GM19328 (cell line): Measurements from ENCODE around the gene PDE4A.
A peak's percentile ranks its signal among the peaks of the same experiment; 100 is the strongest.
"Not testable (repeated sequence)": the region's sequence is repeated elsewhere in the genome, so short reads cannot be mapped to it uniquely, and the experiment has no call there.

Source experiments
- ATAC-seq: cut with Tn5 transposase; IDR thresholded peaks from one replicate; pipeline ENCODE4 v1.9.1; 2021; ENCODE audit warnings: mild to moderate bottlenecking, moderate library complexity; ENCODE audit not compliant: unreplicated experiment

Gene PDE4A

DNA sequence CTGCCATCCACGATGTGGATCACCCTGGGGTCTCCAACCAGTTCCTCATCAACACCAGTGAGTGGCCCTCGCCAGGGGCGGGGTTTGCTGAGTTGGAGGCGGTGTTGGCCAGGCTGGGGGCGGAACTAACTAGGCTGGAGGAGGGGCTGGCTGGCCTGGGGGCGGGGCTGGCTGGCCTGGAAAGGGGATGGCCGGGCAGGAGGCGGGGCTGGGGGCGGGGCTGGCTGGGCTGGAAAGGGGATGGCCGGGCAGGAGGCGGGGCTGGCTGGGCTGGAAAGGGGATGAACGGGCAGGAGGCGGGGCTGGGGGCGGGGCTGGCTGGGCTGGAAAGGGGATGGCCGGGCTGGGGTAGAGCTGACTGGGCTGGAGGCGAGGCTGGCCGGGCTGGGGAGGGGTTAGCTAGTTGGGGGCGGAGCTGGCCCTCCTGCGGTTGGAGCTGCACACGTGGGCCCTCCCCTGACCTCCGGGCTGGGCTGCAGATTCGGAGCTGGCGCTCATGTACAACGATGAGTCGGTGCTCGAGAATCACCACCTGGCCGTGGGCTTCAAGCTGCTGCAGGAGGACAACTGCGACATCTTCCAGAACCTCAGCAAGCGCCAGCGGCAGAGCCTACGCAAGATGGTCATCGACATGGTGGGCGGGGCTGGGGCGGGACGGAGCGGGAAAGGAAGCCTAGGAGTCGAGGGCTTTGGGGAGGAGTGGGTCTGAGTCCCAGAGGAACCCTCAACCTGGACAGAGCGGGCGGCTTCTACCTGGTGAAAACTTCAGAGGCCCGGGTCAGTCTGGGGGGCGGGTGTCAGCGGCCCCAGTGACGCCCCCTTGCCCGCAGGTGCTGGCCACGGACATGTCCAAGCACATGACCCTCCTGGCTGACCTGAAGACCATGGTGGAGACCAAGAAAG is 41.0 kb downstream of the PDE4A start:
- ATAC-seq: peak; percentile 83

- not testable (repeated sequence) for ATAC-seq
Observed at GRCh38 chr19:10462042-10462441, 41.7 kb downstream of the PDE4A start.

DNA sequence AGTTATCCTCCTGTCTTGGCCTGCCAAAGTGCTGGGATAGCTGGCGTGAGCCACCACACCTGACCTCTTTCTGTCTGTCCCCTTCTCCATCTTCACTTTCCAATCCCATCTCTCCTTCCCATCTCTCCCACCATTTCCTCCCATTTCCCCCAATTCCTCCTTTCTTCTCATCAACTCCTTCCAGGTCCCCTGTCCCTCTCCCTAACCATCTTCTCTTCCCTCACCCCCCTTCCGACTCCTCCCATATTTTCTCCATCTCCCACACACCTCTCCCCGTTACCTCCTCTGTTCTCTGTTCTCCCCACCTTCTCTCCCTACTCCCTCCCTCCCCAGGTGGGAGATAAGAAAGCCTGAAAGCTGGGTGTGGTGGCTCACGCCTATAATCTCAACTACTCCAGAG is 42.2 kb downstream of the PDE4A start:
- ATAC-seq: no peak

- ATAC-seq: no peak
Observed at GRCh38 chr19:10464456-10464855, 44.1 kb downstream of the PDE4A start.

GRCh38 chr19:10467104-10467706 is 46.9 kb downstream of the PDE4A start:
- no peak for ATAC-seq

DNA sequence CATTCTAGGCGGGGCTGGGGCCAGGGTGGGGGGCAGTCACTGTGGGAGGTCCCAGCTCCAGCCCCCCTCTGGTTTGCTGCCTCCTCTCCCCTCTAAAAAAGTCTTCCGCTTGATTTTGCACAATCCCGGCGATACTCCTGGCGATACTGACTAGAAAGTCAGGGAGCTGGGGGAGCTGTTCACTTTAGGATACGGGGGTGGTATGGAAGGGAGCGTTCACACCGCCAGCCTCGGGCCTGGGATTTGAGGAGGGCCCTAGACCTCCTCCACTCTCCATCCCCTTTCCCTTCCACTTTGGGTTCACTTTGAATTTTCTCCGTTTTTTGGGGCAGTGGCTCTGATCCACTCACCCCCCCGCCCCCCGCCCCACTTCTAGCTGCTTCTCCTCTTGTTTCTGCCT is 47.8 kb downstream of the PDE4A start:
- no peak for ATAC-seq

- no peak for ATAC-seq
Observed at GRCh38 chr19:10471909-10472308, 51.6 kb downstream of the PDE4A start.

DNA sequence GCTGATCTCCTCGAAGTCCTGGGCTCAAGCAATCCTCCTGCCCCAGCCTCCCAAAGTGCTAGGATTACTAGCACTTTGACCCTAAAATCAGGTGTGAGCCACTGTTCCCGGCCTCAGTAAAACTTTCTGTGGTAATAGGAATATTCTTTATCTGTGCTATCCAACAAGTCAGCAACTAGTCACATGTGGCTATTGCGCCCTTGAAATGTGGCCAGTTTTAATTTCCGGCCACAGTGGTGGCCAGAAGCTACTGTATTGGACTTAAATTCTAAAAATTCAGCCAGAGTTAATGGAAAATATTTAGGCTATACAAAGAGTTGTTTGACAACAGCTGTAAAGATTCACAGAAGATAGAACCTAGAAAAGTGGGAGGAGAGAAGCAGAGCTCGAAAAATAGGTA is 52.9 kb downstream of the PDE4A start:
- no peak for ATAC-seq

- ATAC-seq: no peak
Observed at GRCh38 chr19:10474962-10475451, 54.7 kb downstream of the PDE4A start.

DNA sequence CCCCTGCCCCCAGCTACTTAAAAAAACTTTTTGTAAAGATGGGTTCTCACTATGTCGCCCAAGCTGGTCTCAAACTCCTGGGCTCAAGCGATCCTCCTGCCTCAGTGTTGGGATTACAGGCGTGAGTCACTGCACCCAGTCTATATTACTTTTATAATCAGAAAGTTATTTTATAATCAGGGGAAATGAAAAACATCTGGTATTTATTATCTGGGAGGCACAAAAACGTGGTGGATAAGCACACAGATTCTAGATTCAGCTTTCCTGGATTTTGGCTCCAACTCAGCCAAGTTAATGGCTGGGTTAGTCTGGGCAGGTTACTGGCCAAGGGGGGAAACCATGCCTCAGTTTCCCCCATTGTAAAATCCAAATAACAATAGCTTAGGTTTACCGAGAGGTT is 58.1 kb downstream of the PDE4A start:
- no peak for ATAC-seq

- ATAC-seq: no peak
Observed at GRCh38 chr19:10478903-10479384, 58.6 kb downstream of the PDE4A start.

DNA sequence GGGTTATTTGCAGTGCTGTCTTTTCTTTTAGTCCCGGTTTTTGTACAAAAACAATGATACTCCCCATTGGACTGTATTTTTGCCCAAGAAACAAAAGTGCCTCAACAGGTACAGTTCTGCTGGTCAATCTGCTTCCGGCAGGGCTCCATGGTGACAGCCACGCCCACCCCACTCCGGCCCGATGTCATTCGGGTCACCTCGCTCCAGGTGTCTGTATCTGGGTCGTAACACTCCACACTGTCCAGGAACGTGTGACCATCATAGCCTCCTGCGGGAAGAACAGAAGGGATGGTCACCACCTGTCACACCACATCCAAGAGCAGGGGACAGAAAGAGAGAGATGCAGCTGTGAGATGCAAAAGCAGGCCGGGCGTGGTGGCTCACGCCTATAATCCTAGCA is 66.2 kb downstream of the PDE4A start:
- ATAC-seq: no peak

DNA sequence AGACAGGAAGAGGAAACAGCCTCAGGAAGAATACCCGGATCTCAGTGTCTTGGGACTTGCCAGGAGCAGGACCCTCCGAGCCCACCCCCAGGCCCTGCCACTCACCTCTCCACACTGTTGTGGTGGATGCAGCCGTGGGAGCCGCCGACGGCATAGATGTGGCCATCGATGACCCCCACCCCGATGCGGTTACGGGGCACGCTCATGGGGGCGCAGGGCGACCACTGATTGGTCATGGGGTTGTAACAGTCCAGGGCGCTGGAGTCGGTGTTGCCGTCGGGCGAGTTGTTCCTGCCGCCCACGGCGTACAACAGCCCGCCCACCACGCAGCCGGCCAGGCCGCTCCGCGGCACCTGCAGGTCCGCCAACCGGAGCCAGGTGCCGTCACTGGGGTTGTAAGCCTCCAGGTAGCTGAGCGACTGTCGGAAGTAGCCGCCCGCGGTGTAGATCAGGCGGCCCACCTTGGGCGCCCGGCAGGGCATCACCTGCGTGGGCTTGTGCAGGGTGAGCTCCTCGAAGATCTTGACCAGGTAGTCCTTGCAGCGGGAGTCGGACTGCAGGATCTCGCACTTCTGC is 71.2 kb downstream of the PDE4A start:
- ATAC-seq: no peak

GRCh38 chr19:10497371-10497770 is 77.0 kb downstream of the PDE4A start:
- no peak for ATAC-seq

DNA sequence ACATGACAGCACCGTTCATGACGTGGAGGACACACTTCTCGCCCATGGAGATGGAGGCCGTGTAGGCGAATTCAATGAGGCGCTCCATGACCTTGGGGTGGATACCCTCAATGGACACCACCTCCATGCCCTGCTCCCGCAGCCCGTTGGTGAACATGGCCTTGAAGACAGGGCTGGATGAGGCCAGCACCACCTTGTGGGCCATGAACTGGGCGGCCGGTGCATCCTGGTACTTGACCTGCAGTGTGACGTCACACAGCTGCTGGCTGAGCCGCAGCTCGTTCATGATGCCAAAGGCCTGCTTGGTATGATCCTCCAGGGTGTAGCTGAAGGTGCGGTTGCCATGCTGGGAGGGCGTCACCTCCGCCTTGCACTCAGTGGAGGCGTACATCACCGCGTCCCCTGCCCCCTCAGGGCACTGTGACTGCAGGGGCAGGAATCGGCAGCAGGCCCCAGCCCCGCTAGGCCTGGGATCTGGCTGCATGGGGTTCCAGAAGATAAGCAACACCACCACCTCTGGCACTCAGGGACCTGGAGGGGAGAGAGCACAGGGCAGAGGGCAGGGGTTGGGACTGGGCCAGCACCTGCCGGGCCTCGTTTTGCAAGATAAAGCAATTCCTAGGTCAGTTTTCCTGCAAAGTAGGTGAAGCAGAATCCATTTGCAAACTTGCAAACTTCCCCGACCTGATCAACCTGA is 79.4 kb downstream of the PDE4A start:
- ATAC-seq: no peak

GRCh38 chr19:10500247-10500592 is 79.9 kb downstream of the PDE4A start:
- ATAC-seq: no peak

DNA sequence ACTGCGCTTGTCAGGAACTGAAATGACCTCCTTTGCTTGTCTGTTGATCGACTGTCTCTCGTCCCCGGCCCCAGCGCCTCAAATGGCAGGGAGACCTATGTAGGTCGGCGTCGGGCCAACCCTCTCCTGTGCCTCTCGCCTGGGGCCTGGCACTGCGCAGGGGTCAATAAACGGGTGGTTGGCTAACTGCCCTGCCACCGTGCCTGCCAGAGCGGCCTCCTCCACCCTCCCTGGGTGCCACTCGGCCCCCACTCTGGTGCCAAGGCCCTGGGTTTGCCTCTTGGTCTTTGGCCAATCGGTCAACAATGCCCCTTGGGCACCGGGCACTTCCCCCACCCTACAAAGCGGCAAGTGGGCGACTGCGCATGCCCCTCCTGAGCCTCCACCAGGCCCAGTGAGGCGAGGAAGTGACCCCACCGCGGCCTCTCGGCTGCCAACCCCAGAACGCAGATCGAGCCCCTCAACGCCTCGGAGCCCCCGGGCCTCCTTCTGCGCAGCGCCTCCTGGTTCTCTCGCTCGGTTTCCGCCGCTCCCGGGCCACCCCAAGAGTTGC is 81.7 kb downstream of the PDE4A start:
- peak; percentile 12 for ATAC-seq

GRCh38 chr19:10502524-10503001 is 82.2 kb downstream of the PDE4A start:
- ATAC-seq: peak; percentile 88

- peak; percentile 22 for ATAC-seq
Observed at GRCh38 chr19:10503002-10503789, 82.9 kb downstream of the PDE4A start, which contains the start of gene KEAP1. TSS of gene KEAP1 (minus strand) at chr19:10503356. CDS start at chr19:10500033, 3,323 bp downstream.
